OCI-M1 (cell line): ENCODE measurements around the gene DLG1.

Source experiments
- DNase-seq: peaks from one replicate; lab custom pipeline; 2025; lab: John Stamatoyannopoulos, UW

Gene DLG1

DNA sequence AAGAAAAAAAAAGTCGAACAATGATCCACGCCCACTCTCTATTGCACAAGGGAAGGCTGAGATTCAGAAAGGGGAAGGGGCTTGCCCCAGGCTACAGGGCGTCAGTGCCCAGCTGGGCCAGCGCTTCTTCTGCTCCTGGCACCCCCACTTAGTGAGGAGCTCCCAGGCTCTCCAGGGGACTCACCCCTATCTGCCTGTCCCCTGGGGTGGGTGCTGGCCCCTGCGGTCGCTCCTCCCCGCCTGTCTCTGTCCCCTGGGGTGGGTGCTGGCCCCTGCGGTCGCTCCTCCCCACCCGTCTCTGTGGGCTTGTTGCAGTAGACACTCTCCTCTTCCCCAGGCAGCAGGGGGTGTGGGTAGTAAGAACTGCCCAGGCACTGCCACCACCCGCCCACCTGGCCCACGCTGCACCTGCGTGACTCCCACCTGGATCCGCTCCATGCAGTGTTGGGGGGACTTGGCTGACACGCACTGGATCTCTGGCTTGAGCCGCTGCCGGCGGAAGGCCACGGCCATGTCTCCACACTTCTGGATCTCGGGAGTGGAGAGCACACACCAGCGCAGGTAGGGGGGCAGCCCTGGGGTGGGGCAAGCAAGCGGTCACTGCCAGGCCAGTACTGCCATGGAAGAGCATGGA is 283.4 kb downstream of the DLG1 start:
- no peak for DNase-seq

DNA sequence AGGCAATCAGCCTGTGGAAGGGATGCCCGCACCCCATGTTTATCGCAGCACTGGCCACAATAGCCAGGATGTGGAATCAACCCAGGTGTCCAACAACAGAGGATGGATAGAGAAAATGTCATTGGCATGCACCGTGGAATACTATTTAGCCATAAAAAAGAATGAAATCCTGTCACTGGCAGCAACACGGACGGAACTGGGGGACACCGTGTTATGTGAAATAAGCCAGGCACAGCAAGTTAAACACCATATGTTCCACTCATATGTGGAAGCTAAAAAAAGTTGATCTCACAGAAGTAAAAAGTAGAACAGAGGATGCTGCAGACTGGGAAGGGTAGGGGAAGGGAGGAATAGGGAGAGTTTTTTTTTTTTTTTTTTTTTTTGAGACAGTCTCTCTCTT is 284.4 kb downstream of the DLG1 start:
- DNase-seq, result no peak

DNA sequence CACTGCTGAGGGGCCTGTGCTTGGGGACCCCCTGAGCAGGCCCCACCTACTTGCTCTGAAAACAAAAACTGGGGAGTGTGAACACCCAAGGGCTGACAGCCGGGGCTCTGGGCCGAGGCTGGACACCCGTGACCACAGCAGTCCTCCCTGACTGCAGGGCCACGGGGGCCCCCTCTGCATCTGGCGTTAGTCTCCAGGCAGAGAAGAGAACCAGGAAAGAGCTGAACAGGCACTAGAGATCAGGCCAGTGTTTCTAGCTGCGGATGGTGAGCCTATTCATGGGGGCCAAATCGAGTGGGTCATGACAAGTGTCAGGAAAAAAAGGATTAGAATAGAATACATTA is 285.9 kb downstream of the DLG1 start:
- DNase-seq, result no peak

DNA sequence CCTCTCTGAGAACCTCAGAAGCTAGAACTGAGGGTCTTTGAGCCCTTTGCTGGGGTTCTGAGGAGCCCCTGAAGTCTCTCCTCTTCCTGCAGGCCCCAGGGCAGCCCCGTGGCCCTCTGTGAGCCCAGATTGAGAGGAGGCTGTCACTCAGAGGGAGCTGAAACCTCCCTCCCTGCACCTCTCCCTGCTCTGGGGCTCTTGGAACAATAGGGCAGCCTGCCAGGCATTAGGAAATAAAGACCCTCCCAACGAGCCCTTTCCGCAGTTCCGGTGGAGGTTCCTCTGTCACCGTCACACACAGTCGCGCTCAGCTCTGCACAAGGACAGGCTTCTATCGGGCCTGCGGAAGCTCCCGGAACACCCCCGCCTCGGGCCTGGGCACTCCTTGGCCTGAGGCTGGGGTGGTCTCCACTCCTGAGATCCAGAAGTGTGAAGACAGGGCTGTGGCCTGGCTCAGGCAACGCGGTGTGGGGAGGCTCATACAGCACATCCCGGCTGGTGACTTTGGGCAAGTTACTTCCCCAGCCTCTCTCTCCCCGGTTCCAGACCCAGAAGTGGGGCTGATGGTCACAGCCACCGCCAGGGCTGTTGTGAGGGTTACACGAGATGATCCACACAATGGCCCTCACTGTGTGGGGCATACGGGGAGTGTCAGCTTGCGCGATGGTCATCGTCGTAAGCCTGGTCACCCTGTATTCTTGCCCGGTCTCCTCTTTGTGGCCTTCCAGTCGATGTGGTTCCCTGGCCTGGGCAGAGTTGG is 286.5 kb downstream of the DLG1 start:
- no peak for DNase-seq

DNA sequence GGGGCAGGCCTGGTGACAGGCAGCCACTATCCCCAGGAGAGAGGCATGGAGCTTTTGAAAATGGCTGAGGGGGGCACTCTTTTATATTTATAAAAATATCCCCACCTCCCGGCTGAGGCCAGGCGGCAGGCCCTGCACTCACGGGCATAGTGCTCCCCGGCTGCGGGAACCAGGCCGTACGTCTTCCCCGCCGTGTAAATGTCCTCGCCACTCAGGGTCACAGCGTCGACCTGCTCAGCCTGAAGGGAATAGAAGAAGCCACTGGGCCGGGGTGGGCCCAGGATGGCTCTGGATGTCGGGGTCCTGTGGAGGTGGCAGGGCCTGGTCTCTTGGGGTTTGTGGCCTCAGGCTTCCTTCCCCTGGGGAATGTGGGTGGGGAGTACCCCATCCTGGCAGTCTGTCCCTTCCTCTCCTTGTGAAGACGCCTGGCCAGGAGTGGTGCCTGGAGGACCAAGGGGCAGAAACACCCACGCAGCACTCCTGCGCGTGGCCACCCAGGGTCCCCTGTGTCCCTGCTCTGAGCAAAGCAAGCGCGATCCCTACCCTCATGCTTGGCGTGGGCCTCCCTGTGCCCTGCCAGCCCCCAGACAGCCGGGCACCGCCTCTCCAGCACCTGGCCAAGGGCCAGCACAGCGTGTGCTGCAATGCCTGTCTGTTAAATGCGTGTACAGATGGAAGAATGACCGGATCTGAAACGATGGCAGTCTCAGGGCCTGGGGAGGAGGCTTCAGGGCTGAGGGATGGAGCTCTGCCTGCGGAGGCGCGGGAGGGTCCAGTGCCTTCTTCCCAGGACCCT is 287.7 kb downstream of the DLG1 start:
- DNase-seq, result no peak

DNA sequence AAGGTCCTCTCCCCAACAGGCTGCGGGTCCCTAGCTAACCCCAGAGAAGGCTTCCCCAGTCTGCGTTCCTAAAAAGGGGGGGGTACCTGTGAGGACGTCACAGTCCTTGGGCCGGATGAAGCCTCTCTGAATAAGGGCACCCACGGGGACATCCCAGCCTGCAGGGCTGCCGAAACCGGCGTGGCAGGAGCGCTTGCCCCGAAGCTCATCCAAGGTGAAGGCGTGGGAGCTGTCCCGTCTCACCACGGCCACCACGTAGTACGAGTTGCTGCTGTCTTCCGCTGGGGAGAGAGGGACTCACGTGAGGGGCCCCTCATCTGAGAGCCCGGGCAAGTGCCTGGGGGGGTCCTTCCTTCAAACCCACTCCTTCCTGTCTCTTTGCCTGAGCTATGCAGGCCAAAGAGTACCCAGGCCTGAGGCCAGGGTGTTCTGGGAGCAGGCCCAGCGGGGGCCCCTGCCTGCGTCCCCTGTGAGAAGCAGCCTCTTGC is 288.8 kb downstream of the DLG1 start:
- DNase-seq, result no peak

DNA sequence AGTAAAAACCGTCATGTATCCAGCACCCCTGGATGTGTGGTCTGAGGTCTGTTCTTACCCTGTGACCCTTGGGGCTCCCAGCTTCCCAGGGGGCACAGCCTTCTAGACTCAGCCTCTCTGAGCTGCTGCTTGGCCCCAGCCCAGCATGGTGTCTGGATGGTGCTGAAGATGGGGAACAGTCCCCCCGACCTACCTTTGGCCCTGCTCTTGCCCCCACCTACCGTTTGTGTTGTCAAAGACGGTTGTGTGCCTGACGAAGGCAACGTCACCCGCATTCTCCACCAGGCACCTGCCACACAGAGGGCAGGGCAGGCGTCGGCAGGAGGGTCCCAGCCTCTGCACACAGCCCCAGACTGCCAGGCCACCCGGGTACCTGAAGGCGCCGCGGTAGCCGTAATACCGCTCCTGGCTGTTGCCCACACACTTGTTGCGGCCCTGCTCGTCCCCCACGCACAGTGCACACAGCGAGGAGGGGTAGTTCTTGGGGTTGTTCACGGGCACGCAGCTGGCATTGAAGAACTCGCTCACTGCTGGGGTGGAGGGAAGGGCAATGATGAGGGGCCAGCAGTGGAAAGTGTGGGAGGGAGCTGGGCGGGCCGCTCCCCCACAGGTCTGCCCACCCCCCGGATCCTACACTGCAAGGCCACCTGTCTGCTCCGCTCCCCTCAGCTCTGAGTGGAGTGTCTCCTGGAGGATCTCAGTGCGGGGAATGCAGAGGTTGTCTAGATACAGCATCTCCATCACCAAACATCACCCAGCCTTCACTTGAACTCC is 289.8 kb downstream of the DLG1 start:
- DNase-seq, result no peak

DNA sequence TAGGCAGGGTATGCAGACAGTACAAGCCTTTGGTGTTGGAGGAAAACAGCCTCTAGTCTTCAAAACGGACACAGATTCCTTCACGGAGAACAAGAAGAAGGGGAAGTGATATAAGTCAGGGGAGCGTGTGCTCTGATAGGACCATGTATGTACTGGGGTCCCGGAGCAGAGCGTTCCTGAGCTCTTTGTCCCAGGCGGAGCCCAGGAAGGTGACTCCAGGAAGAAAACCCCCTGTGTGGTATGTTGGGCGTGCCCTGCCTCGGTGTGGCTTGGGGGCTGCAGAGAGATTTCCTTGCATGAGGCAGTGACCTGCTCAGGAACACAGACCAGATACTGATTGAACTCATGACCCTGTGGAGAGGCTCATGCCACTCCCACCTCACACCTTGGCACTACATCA is 290.5 kb downstream of the DLG1 start:
- DNase-seq, result no peak

DNA sequence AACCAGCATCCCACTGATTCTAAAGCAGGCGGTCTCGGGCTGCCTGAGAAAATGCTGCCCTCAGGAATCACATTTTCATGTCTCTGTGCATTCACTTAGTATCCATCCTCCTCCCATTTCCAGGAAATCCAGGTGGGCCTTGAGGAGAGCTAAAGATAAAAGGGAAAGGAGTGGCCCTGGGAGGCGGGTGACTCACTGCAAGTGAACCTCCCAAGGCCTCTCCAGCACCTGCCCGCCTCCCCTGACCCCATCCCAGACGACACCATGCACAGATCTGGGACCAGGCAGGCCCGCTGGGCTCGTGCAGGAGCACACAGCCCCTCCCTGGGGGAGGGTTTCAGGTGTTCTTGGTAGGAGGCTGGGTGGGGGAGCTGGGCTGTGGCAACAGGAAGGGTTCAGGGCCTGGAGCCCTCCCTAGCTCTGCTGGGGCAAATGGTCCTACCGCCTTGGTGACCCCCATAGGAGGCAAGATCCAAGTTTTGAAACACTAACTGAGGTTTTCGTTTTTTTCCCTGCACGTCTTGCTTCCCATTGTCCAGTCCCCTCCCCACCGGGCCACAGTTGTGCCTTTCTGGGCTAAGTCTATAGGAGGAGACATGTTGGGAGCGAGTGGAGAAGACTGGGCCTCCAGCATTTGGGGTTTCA is 291.0 kb downstream of the DLG1 start:
- no peak for DNase-seq

DNA sequence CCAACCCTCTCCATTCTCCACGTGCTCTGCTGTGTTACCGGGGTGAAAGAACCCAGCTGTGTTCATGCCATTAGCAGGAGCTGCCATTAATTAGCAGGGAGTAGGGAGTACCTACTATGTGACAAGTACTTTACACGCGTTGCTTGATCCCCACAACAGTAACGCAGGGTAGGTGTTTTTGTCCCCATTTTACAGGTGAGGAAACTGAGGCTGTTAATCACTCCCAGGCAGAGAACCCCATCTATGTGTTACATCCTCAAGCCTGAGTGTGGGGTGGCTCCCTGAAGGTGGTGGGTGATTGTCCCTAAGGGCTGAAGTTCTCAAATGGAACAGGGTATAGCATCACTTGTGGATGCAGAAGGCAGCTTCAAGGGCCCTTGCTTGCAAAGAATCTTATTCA is 291.6 kb downstream of the DLG1 start:
- DNase-seq, result no peak

DNA sequence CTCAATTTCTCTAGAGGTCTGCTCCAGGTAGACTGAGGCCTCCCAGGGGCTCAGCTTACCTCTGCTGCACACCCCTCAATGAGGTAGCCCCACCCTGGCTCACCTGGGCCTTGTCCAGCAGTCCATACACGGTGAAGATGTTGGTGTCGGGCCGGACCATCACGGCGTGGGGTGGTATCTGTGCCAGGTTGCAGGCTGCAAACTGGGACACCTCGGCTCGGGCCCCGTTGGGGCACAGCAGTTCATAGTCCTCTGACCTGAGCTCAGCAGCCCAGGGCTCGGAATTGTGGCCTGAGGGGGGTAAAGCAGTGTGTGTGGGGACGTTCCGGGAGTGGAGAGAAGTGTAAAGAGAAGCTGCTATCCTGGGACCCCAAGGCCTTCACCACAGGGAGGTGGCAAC is 292.0 kb downstream of the DLG1 start:
- no peak for DNase-seq

DNA sequence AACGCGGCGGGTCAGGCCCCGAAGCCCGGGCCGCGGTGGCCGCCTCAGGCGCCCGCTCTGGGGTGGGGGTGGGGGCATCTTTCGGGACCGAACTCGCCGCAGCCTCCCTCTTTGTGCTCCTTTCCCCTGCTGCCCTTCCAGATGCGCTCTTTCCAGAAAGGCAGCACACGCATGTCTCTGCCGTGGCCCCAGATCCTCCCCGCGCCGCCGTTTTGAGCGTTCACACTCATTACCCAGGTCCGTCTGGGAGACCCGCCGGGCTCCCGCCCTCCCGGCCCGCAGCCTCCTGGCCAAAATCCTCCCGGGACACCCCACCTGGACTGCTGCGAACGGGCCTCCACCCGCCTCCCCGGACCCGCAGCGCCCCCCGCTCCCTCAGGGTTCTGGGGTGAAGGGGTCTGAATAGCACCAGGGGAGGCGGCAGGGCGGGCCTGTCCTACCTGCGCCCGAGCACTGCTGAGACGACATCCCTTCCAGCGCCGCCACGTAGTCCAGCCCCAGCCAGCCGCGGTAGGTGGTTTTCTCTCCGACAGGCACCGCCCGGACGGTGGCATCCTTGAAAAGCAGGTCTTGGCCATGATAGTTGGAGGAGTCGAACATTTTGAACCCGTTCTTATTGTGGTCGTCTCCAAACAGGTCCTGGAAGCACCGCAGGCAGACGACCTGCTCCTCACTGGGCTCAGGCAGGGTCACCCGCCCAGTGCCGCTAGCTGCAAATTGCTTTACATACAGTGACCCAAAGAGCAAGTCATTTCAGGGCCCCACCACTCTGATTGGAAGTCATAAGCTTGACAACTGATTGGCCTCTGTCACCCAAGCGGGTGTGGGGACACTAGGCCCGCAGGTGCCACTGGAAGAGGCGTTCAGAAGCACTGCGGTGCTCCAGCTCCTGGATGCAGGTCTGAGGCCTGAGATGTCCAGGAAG is 294.7 kb downstream of the DLG1 start:
- DNase-seq, result no peak

DNA sequence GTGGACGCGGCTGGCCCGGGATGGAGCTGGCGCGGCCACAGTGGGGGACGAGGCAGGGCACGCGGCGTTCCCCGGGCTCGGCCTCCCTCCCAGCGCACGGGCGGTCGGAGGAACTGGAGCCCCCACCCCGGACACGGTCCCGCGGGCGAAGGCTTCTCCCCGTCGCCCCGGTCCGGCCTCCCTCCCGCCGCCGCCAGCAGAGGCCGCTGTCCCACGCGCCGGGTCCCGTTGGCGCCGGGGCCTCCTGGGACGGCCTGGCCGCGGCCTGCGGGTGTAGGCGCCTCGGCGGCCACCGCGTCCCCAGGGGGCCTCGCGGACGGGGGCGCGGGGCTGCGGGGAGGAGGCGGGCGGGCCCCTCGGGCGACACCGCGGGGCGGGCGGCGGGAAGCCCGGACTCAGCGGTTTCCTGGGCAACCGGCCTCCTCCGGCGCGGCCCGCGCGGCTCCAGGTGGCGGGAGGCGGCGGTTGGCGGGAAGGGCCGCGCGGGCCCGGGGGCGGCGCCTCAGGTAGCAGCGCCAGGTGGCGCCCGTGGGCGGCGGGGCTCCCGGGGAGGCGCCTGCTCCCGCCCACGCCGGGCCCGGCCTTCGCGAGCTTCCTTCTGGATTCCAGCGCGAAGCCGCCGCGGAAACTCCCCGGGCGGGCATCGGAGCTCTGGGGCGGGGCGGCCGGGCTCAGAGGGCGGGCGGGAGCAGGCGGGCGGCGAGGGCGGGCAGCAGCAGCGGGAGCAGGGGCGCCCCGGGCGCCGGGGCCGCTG is 295.5 kb downstream of the DLG1 start:
- DNase-seq, result peak; percentile 71

DNA sequence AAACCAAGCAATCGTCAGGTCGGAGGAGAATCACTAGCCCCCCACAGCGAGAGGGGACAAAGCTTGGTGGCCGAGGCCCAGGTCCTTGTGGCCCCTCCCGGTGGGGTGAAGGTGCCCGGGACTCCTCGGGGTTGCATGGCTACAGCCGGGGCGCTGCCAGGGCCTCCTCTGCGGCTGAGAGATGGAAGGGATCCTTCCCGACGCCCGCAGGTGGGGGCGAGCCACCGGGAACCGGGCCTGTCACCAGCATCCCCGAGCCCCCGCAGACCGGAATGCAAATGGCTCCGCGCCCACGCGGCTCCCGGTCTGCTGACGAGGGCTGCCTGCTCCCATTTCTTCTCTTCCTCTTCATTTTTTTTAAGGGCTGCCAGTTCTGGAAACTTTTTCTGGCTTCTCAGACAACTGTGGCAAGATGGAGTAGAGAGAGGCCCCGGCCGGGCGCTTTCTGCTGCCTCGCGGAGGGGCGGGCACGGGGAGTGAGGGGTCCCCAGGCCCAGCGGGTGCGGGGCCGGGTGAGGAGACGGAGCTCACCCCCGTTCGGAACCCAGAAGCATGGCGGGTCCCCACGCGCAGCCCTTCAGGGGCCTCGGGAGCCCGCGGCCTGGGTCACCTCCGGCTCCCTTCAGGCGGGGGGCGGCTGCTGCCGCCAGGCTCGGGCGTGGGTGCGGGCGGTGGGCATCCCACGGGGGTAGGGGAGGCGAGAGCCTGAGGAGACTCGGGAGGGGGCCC is 296.3 kb downstream of the DLG1 start:
- DNase-seq, result no peak

DNA sequence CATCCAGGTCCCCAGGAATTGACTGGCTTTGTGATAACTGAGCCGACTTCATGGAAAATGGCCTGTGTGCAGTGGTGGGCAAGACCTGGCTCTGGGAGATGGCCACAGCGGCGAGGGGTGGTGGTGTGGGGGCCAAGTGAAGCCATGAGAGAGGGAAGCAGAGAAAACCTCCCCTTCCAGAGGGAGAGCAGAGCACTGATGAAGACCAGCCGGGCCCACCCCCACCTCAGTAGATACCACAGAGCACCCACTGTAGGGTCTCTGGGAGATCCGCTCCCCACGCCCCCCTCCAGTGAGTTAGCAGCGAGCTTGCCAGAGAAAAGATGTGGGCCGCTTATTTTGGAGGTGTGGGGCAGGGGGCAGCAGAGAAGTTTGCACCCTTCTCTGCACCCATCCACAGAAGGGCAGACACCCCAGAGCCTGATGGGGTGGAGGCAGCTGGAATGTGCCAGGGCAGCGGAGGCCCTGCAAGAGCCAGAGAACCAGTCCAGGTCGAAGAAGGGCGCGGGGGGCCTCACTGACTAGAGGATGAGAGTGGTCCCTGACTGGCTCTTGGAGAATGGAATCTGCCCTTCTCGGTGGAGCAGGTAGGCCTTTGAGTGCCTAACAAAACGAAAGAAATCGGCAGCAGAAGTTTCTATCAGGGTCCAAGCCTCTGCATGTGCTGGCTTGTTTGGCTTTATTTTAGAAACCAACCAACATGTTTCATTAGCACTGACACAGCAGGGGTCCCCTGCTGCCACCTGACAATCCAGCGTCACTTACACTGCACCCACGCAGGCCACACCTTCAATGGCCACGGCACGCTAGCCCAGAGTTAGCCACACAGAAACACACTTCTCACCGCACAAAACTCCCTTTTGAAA is 297.1 kb downstream of the DLG1 start:
- DNase-seq, result no peak

DNA sequence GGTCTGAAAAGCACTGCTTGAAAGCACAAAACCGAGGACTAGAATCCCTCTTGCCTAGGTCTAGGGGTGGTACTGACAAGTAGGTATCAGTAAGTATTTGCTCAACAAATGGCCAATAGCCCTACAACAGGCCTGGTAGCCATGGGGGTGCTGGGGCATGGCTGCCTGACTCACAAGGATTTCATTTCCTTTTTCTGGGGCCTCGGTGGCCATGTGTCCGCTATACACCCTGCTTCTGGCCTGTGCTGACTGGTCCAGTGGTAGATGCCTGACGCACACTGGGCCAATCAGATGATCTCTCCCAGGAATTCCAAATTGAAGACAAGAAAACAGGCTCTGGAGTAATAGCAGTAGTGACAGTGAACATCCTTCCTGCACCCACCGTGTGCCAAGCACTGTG is 298.2 kb downstream of the DLG1 start:
- no peak for DNase-seq

DNA sequence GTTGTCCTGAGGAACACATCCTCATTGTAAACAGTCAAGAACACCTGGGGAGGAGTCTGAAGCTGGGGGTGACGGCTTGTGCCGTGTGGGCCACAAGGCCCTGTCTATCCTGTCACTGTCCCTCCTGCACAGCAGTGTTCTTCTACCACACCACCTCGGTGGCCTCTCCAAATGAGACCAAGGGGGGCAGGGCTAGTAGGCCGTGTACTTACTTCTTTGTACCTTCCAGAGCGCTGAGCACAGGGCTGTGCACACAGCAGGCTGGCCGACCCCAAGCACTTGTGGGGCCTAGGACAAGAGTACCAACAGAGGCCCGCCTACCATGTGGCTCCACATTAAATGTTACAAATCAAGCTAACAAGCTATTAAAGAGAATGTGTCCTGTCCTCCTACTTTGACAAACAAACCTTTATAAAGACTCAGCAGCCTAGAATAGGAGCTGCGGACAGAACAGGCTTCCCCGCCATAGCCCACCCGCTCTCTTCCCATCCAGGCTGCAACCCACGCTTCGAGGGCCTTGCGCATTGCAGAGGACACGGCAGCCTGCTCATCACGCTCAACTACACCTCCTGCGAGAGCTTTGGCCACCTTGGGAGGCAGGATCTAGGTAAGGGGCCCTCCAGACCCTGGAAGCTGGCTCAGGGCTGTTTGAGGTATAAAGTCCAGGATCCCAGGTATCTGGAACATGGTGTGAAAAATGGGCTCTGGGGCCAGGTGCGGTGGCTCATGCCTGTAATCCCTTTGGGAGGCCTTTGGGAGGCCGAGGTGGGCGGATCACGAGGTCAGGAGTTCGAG is 299.2 kb downstream of the DLG1 start:
- DNase-seq, result no peak
